Measurements from ENCODE around the gene HSD11B1L.

The HSD11B1L gene

DNA sequence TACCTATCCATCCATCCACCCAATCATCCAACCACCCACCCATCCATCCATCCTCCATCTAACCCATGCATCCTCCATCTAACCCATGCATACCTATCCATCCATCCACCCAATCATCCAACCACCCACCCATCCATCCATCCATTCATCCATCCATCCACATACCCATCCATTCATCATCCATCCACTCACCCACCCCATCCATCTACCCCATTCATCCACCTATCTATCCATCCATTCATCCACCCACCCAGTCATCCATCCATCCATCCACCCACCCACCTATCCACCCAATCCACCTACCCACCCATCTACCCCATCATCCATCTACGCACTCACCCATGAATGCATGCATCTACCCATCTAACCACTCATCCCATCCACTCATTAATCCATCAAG is 7.1 kb upstream of the HSD11B1L start:
- TF ChIP-seq, protein P1, sequence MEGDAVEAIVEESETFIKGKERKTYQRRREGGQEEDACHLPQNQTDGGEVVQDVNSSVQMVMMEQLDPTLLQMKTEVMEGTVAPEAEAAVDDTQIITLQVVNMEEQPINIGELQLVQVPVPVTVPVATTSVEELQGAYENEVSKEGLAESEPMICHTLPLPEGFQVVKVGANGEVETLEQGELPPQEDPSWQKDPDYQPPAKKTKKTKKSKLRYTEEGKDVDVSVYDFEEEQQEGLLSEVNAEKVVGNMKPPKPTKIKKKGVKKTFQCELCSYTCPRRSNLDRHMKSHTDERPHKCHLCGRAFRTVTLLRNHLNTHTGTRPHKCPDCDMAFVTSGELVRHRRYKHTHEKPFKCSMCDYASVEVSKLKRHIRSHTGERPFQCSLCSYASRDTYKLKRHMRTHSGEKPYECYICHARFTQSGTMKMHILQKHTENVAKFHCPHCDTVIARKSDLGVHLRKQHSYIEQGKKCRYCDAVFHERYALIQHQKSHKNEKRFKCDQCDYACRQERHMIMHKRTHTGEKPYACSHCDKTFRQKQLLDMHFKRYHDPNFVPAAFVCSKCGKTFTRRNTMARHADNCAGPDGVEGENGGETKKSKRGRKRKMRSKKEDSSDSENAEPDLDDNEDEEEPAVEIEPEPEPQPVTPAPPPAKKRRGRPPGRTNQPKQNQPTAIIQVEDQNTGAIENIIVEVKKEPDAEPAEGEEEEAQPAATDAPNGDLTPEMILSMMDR (IDR thresholded peaks at IDR 0.05; ENCODE audit: low read depth, low read length) = no peak
- no peak for DNase-seq (ENCODE audit: low read depth in 2 of 2)
- no peak overlapping the region for H3K4me3 ChIP-seq (replicated peaks in 1 of 2; ENCODE audit: low read depth in 2 of 2, low read length in 2 of 2)

DNA sequence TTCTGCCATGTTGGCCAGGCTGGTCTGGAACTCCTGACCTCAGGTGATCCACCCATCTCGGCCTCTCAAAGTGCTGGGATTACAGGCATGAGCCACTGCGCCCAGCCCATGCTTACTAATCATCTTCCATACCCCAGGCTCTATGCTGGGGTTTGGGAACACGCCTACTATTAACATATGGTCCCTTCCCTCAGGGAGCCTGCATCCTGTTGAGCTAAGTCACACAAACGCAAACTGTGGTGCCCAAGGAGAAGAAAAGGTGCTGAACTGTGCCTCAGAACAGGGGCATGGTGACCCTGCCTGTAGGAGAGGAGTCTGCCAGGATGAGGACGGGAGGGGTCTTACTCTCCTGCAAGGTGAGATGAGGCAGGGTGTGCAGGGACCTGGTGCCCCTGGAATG is 6.1 kb upstream of the HSD11B1L start:
- TF ChIP-seq, protein P1 (IDR thresholded peaks at IDR 0.05; ENCODE audit: low read depth, low read length) = no peak
- DNase-seq (ENCODE audit: low read depth in 2 of 2) = no peak
- H3K4me3 ChIP-seq (replicated peaks in 1 of 2; ENCODE audit: low read depth in 2 of 2, low read length in 2 of 2) = no peak overlapping the region

DNA sequence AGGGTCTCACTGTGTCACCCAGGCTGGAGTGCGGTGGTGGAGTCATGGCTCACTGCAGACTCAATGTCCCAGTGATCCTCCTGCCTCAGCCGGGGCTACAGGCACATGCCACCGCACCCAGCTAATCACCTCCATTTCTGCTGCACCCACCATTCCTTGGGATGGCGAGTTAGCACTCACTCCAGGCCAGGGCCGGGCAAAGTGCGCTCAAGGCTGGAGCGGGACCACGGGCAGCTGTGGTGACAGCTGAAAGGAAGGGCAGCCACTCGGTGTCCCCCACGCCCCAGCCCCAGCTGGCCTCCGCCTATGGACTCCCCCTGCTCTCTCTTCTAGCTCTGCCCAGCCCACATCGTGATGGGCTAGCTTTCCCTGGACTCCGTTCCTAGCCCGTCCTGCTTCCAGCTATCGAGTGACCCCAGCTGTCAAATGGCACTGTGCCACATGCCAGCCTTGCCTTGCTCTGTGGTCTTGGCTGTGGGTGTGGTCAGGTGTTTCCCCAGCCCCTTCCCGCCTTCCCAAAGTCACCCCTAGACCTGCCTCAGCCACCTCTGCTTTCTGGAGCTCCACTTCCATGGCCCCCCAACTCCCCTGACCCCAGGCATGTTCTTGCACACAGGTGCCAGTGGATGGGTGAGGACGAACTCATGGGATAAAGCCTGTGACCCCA is 4.6 kb upstream of the HSD11B1L start:
- TF ChIP-seq, protein P1 (IDR thresholded peaks at IDR 0.05; ENCODE audit: low read depth, low read length) = no peak
- no peak for DNase-seq (ENCODE audit: low read depth in 2 of 2)
- H3K4me3 ChIP-seq (replicated peaks in 1 of 2; ENCODE audit: low read depth in 2 of 2, low read length in 2 of 2) = no peak overlapping the region

DNA sequence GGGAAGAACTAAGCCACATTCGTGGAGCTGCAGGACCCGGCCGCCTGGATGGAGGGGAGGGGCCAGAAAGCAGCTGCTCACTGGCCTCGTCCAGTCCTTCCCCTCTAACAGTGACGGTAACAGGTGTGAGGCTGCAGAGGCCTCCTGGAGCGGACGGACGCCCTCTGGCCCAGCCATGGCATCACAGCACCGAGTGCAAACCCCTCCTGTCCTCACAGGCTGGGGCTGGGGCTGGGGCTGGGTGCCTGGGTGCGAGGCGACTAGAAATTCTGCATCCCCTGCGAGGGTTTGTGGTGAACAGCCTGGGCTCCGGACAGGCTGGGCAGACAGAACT is 4.1 kb upstream of the HSD11B1L start:
- no peak for DNase-seq (ENCODE audit: low read depth in 2 of 2)
- TF ChIP-seq, protein P1 (IDR thresholded peaks at IDR 0.05; ENCODE audit: low read depth, low read length) = no peak
- H3K4me3 ChIP-seq (replicated peaks in 1 of 2; ENCODE audit: low read depth in 2 of 2, low read length in 2 of 2) = no peak overlapping the region

DNA sequence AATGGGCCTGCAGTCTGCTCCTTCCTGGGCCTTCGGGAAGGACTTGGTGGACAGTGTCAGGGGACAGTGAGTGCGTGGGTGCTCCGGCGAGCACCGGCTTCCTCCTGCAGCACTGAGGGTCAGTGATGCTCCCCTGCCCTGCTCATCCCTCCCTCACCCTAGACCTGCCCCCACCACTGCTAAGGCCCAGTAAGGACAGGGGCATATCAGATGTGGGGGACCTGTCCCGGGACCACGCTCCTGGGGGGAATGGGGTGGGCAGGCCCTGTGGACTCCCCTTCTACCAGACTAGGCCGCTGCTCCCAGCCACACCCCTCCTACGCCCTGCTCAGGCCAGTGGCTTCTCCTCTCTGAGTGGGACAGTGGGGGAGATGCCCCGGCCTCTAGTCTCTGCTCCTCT is 3.7 kb upstream of the HSD11B1L start:
- no peak overlapping the region for H3K4me3 ChIP-seq (replicated peaks in 1 of 2; ENCODE audit: low read depth in 2 of 2, low read length in 2 of 2)
- TF ChIP-seq, protein P1 (IDR thresholded peaks at IDR 0.05; ENCODE audit: low read depth, low read length) = no peak
- DNase-seq (ENCODE audit: low read depth in 2 of 2) = no peak

DNA sequence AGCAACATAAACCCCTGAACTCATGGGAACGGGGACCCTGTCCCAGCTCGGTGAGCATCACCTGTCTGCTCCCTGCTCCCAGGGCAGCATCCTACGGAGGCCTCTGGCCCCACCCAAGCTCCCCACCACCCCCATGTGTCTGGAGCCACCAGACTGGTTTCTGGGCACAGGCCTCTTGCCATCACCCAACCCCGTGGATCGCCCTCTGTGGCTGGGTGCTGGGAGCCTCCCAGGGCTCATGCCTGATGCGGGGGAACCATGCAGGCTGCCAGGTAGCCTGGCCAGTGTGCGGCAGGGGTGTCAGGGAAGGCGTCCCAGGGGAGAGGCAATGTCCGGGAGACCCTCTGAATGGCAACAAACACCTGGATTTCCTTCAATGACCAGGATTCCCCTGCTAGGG is 3.2 kb upstream of the HSD11B1L start:
- DNase-seq (ENCODE audit: low read depth in 2 of 2) = no peak
- TF ChIP-seq, protein P1 (IDR thresholded peaks at IDR 0.05; ENCODE audit: low read depth, low read length) = no peak
- no peak overlapping the region for H3K4me3 ChIP-seq (replicated peaks in 1 of 2; ENCODE audit: low read depth in 2 of 2, low read length in 2 of 2)
